Loucy (cell line): ENCODE measurements around the gene TGFBR3.

ENCODE experiments used
- EZH2phosphoT487 ChIP-seq: fragments of 200-600 bp; IDR thresholded peaks from 2 replicates; pipeline ENCODE4 v1.6.1; 2018; ENCODE audit warnings: antibody characterized with exemption, mild to moderate bottlenecking, moderate library complexity, borderline replicate concordance
- TF ChIP-seq, protein P1 (sequence below): fragments of 200-600 bp; sonication (generic); conservative IDR thresholded peaks from 2 replicates; pipeline ENCODE4 v1.5.1; 2014; ENCODE audit warnings: mild to moderate bottlenecking, antibody characterized with exemption, low read length

DNA sequence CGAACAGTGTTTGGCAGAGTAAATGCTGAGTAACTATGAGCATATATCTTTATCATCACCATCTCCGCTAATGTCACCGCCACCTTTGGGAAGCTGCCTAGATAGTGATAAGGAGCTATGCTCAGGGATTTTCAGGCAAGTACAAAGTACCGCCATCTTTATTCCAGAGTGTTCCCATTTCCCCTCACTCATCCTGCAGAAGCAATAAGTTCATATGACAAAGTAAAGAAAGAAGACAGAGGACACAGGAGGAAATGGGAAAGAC lies 89.6 kb downstream of the TGFBR3 start:
- TF ChIP-seq, protein P1, sequence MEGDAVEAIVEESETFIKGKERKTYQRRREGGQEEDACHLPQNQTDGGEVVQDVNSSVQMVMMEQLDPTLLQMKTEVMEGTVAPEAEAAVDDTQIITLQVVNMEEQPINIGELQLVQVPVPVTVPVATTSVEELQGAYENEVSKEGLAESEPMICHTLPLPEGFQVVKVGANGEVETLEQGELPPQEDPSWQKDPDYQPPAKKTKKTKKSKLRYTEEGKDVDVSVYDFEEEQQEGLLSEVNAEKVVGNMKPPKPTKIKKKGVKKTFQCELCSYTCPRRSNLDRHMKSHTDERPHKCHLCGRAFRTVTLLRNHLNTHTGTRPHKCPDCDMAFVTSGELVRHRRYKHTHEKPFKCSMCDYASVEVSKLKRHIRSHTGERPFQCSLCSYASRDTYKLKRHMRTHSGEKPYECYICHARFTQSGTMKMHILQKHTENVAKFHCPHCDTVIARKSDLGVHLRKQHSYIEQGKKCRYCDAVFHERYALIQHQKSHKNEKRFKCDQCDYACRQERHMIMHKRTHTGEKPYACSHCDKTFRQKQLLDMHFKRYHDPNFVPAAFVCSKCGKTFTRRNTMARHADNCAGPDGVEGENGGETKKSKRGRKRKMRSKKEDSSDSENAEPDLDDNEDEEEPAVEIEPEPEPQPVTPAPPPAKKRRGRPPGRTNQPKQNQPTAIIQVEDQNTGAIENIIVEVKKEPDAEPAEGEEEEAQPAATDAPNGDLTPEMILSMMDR, result no peak
- TF ChIP-seq EZH2phosphoT487, result no peak
